Calu3 (cell line): ENCODE data around the gene OR4F6. TPM values are rescaled to one million over a fixed set of nuclear protein-coding genes. Genes with fewer than 3 reads are reported as not detected.
A peak's percentile ranks its signal among the peaks of the same experiment; 100 is the strongest.
"Not testable (repeated sequence)": the region's sequence is repeated elsewhere in the genome, so short reads cannot be mapped to it uniquely, and the experiment has no call there.

Experiments
- BruUV-seq: library from RNA; stranded (reverse); fragments of 400-500 nt; replicated peaks from 2 replicates; lab custom pipeline; 2021; lab: Mats Ljungman, UMichigan
- CTCF ChIA-PET: fragments of 300-600 bp; sonication (Branson Sonifier 250); formaldehyde crosslinking; loops from one replicate; lab custom pipeline; 2022; ENCODE audit warnings: antibody characterized with exemption; lab: Charles Lee
- DNase-seq: peaks from one replicate; pipeline ENCODE4 v3.0.0; 2022
- H3K27ac Mint-ChIP-seq: one replicate; pipeline ENCODE4 v1.8.0; 2022; ENCODE audit warnings: mixed read lengths; ENCODE audit not compliant: unreplicated experiment
- H3K27me3 Mint-ChIP-seq: one replicate; pipeline ENCODE4 v1.8.0; 2022; ENCODE audit warnings: mixed read lengths; ENCODE audit not compliant: unreplicated experiment
- H3K36me3 Mint-ChIP-seq: one replicate; pipeline ENCODE4 v1.8.0; 2022; ENCODE audit warnings: mild to moderate bottlenecking, moderate library complexity, mixed read lengths; ENCODE audit not compliant: insufficient read depth, unreplicated experiment
- H3K4me1 Mint-ChIP-seq: one replicate; pipeline ENCODE4 v1.8.0; 2022; ENCODE audit warnings: mild to moderate bottlenecking, low read depth, mixed read lengths; ENCODE audit not compliant: unreplicated experiment
- H3K4me3 Mint-ChIP-seq: one replicate; pipeline ENCODE4 v1.8.0; 2022; ENCODE audit warnings: mild to moderate bottlenecking, low read depth, moderate library complexity, mixed read lengths; ENCODE audit not compliant: unreplicated experiment
- H3K9me3 Mint-ChIP-seq: one replicate; pipeline ENCODE4 v1.8.0; 2022; ENCODE audit warnings: low read depth, mixed read lengths; ENCODE audit not compliant: unreplicated experiment
- intact Hi-C: fragments of 100-400 bp; cut with micrococcal nuclease; formaldehyde crosslinking; loops from one replicate; pipeline ENCODE4 v1.10.0; 2022; ENCODE audit not compliant: unreplicated experiment
- total RNA-seq: library from RNA; stranded (reverse); gene quantifications from 2 replicates; pipeline ENCODE4 v1.2.3, GENCODE V29; 2022
- TF ChIP-seq, protein P1 (sequence below): fragments of 200-600 bp; IDR thresholded peaks from one replicate; pipeline ENCODE4 v1.8.0; 2022; ENCODE audit warnings: antibody characterized with exemption; ENCODE audit not compliant: unreplicated experiment

OR4F6 gene
- total RNA-seq, 1 experiment from 2014 or later = not detected

- no TSS peak for BruUV-seq
- Mint-ChIP-seq H3K4me3 (no peak overlapping the region), H3K4me1 (no peaks in the 10 kb centered on the region), H3K9me3 (no peaks in the 10 kb centered on the region), H3K36me3 (no peaks in the 10 kb centered on the region), H3K27ac (no peak overlapping the region), H3K27me3 (peaks cover 76% of the 10 kb centered on the region)
- TF ChIP-seq, protein P1, sequence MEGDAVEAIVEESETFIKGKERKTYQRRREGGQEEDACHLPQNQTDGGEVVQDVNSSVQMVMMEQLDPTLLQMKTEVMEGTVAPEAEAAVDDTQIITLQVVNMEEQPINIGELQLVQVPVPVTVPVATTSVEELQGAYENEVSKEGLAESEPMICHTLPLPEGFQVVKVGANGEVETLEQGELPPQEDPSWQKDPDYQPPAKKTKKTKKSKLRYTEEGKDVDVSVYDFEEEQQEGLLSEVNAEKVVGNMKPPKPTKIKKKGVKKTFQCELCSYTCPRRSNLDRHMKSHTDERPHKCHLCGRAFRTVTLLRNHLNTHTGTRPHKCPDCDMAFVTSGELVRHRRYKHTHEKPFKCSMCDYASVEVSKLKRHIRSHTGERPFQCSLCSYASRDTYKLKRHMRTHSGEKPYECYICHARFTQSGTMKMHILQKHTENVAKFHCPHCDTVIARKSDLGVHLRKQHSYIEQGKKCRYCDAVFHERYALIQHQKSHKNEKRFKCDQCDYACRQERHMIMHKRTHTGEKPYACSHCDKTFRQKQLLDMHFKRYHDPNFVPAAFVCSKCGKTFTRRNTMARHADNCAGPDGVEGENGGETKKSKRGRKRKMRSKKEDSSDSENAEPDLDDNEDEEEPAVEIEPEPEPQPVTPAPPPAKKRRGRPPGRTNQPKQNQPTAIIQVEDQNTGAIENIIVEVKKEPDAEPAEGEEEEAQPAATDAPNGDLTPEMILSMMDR = no peak
- intact Hi-C loops = no loop called here
- CTCF ChIA-PET = no interaction called here
- no peak for DNase-seq
Measured at GRCh38 chr15:101772921-101773320, 30.4 kb upstream of the OR4F6 start.

- H3K4me3 Mint-ChIP-seq = no peak overlapping the region
- TF ChIP-seq, protein P1 = peak; percentile 28
- no peaks in the 10 kb centered on the region for H3K4me1 Mint-ChIP-seq
- peak; percentile 62 for DNase-seq
- H3K36me3 Mint-ChIP-seq = no peaks in the 10 kb centered on the region
- peaks cover 82% of the 10 kb centered on the region for H3K27me3 Mint-ChIP-seq
- H3K9me3 Mint-ChIP-seq = no peaks in the 10 kb centered on the region
- no peak overlapping the region for H3K27ac Mint-ChIP-seq
- CTCF ChIA-PET = no interaction called here
- intact Hi-C loops = no loop called here
- no TSS peak for BruUV-seq
Measured at GRCh38 chr15:101773496-101774100, 29.7 kb upstream of the OR4F6 start.

GRCh38 chr15:101775136-101775535 lies 28.2 kb upstream of the OR4F6 start:
- H3K4me3 Mint-ChIP-seq = no peak overlapping the region
- no peak overlapping the region for H3K27ac Mint-ChIP-seq
- intact Hi-C loops = no loop called here
- TF ChIP-seq, protein P1 = no peak
- no peaks in the 10 kb centered on the region for H3K4me1 Mint-ChIP-seq
- H3K36me3 Mint-ChIP-seq = no peaks in the 10 kb centered on the region
- no peak for DNase-seq
- no TSS peak for BruUV-seq
- peaks cover 98% of the 10 kb centered on the region for H3K27me3 Mint-ChIP-seq
- CTCF ChIA-PET = no interaction called here
- no peaks in the 10 kb centered on the region for H3K9me3 Mint-ChIP-seq

DNA sequence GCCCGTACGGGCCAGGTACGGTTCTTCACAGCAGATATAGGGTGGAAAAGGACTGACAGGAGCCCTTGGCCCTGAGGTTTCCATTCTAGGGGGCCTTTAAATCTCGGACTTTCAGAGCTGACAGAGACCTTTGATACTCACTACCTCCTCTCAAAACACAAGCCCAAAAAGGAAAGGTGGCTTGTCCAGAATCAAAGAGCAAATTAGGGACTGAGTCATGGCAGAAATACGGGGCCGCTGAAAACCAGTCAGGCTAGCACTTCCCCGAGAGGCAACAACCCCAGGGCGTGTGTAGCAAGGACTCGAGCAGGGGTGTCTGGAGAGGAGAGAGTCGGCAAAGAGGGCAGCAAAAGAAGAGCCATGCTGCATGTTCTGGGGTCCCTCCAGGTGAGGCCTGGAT lies 24.7 kb upstream of the OR4F6 start:
- CTCF ChIA-PET, H3K4me3 Mint-ChIP-seq, H3K4me1 Mint-ChIP-seq, H3K36me3 Mint-ChIP-seq, DNase-seq, H3K27ac Mint-ChIP-seq, H3K9me3 Mint-ChIP-seq, BruUV-seq, intact Hi-C loops: not testable (repeated sequence)
- peaks cover 73% of the 10 kb centered on the region for H3K27me3 Mint-ChIP-seq

GRCh38 chr15:101780225-101780624 lies 23.1 kb upstream of the OR4F6 start:
- H3K4me1 Mint-ChIP-seq, H3K27ac Mint-ChIP-seq, CTCF ChIA-PET, H3K9me3 Mint-ChIP-seq, DNase-seq, H3K36me3 Mint-ChIP-seq, H3K4me3 Mint-ChIP-seq, BruUV-seq: not testable (repeated sequence)
- H3K27me3 Mint-ChIP-seq = peaks cover 71% of the 10 kb centered on the region
- intact Hi-C loops = loop anchor here (10.0 kb wide), 1 partner anchor 1995 kb away; no protein-coding TSS in a partner anchor
